ENCODE data around the gene ADM5. TPM values are rescaled to one million over a fixed set of nuclear protein-coding genes. Genes with fewer than 3 reads are reported as not detected.
A peak's percentile ranks its signal among the peaks of the same experiment; 100 is the strongest.

The ADM5 gene
- total RNA-seq: 6.8 and 9.5 TPM in 2 replicates

GRCh38 chr19:49689133-49690078 lies at the start of gene ADM5:
Gene ADM5, plus strand, starts transcription at chr19:49689594. Its CDS starts 244 bp downstream, at chr19:49689838.
- intact Hi-C loops (cut with micrococcal nuclease): no loop called here
- H3K27me3 Mint-ChIP-seq: peaks cover 22% of the 10 kb centered on the region
- POLR2A ChIA-PET: interaction anchor here (1.3 kb wide), 1 partner anchor 75 kb away, joined by 3 read pairs; no protein-coding TSS in a partner anchor

GRCh38 chr19:49640113-49640898 lies 49.1 kb upstream of the ADM5 start, which contains the start of gene RRAS:
Gene RRAS, minus strand, starts transcription at chr19:49640143. Its CDS starts 45 bp downstream, at chr19:49640098.
- ATAC-seq (ENCODE audit: low read depth) (peak; percentile 69), DNase-seq (peak; percentile 97)
- Mint-ChIP-seq H3K27me3 (no peaks in the 10 kb centered on the region), H3K9me3 (no peaks in the 10 kb centered on the region), H3K36me3 (ENCODE audit: low read depth) (peaks cover 12% of the 10 kb centered on the region), H3K4me3 (peak within 1 kb of the TSS; percentile 93), H3K27ac (peak within 1 kb of the TSS; percentile 96), H3K4me1 (peaks cover 59% of the 10 kb centered on the region)
- TF ChIP-seq CTCF (IDR thresholded peaks at IDR 0.05): no peak
- ChIA-PET CTCF (interaction anchor here (1.0 to 2.3 kb wide), 4 partner anchors 37 to 47 kb away, joined by 3 to 8 read pairs (median 4); partner anchors contain the start of gene PRMT1), POLR2A (interaction anchor here (0.5 to 4.0 kb wide), 25 partner anchors 8 to 1021 kb away, joined by 3 to 97 read pairs (median 5); partner anchors contain the start of genes AKT1S1, AP2A1, ATF5 and BCAT2)
- intact Hi-C loops (cut with micrococcal nuclease): loop anchor here (1.0 to 5.0 kb wide), 8 partner anchors 50 to 1003 kb away; partner anchors contain the start of genes DBP, MED25, NOSIP and PPP1R15A

More at GRCh38 chr19:49689133-49690078, at the start of gene ADM5:
- Mint-ChIP-seq H3K27ac (peak within 1 kb of the TSS; percentile 33), H3K36me3 (ENCODE audit: low read depth) (peaks cover 38% of the 10 kb centered on the region), H3K4me1 (peaks cover 25% of the 10 kb centered on the region), H3K9me3 (no peaks in the 10 kb centered on the region), H3K4me3 (peak within 1 kb of the TSS; percentile 87)
- no peak for TF ChIP-seq CTCF (IDR thresholded peaks at IDR 0.05)
- no peak for DNase-seq
- ATAC-seq (ENCODE audit: low read depth): peak; percentile 51
- CTCF ChIA-PET: no interaction called here

- Mint-ChIP-seq H3K9me3 (no peaks in the 10 kb centered on the region), H3K27me3 (no peaks in the 10 kb centered on the region), H3K4me1 (peaks cover 60% of the 10 kb centered on the region), H3K27ac (peak within 1 kb of the TSS; percentile 96), H3K36me3 (ENCODE audit: low read depth) (peaks cover 28% of the 10 kb centered on the region), H3K4me3 (peak within 1 kb of the TSS; percentile 93)
- no peak for TF ChIP-seq CTCF (IDR thresholded peaks at IDR 0.05)
- ATAC-seq (ENCODE audit: low read depth) (peak; percentile 66), DNase-seq (peak; percentile 99)
- CTCF ChIA-PET: interaction anchor here (0.8 to 2.3 kb wide), 4 partner anchors 35 to 95 kb away, joined by 3 to 8 read pairs (median 4); partner anchors contain the start of gene PRMT1
- intact Hi-C loops (cut with micrococcal nuclease): loop anchor here (1.0 to 5.0 kb wide), 7 partner anchors 23 to 1005 kb away; partner anchors contain the start of genes BCL2L12, DBP, IRF3 and MED25
- POLR2A ChIA-PET: interaction anchor here (0.5 to 4.0 kb wide), 24 partner anchors 14 to 1023 kb away, joined by 3 to 97 read pairs (median 4); partner anchors contain the start of genes AKT1S1, AP2A1, BCL2L12 and CD37
These were observed 47.5 kb upstream of the ADM5 start, which contains the start of gene SCAF1 for GRCh38 chr19:49641688-49642491. Gene SCAF1, plus strand, starts transcription at chr19:49642209. Its CDS starts 2,818 bp downstream, at chr19:49645027.

- H3K9me3 Mint-ChIP-seq: no peaks in the 10 kb centered on the region
- CTCF ChIA-PET: interaction anchor here (0.8 to 1.2 kb wide), 2 partner anchors 36 to 96 kb away, joined by 3 read pairs; no protein-coding TSS in a partner anchor
- peaks cover 60% of the 10 kb centered on the region for H3K4me1 Mint-ChIP-seq
- H3K27me3 Mint-ChIP-seq: no peaks in the 10 kb centered on the region
- H3K36me3 Mint-ChIP-seq (ENCODE audit: low read depth): peaks cover 35% of the 10 kb centered on the region
- DNase-seq: no peak
- ATAC-seq (ENCODE audit: low read depth): no peak
- peak overlapping the region; percentile 93 for H3K4me3 Mint-ChIP-seq
- intact Hi-C loops (cut with micrococcal nuclease): loop anchor here (1.0 to 5.0 kb wide), 3 partner anchors 23 to 1005 kb away; partner anchors contain the start of genes BCL2L12, DBP and IRF3
- POLR2A ChIA-PET: interaction anchor here (0.5 to 4.0 kb wide), 19 partner anchors 14 to 287 kb away, joined by 3 to 97 read pairs (median 5); partner anchors contain the start of genes AP2A1, BCL2L12, FUZ and IRF3
- peak overlapping the region; percentile 88 for H3K27ac Mint-ChIP-seq
- no peak for TF ChIP-seq CTCF (IDR thresholded peaks at IDR 0.05)
These were observed 46.8 kb upstream of the ADM5 start for GRCh38 chr19:49642492-49643035.
